ENCODE results near the gene FUBP3. TPM values are rescaled to one million over a fixed set of nuclear protein-coding genes. Genes with fewer than 3 reads are reported as not detected.

Gene FUBP3
- 18.9 TPM for total RNA-seq

- peak; percentile 69 to 85 (median 73) for DNase-seq (ENCODE audit: low read depth in 2 of 3, low spot score in 2 of 3)
These were observed at the start of gene FUBP3 for GRCh38 chr9:130578865-130579737. Gene FUBP3 (plus strand): TSS chr9:130579577. CDS start chr9:130579681, 104 bp downstream.

- no peak for DNase-seq (ENCODE audit: low read depth in 2 of 3, low spot score in 2 of 3)
These were observed 48.4 kb upstream of the FUBP3 start for GRCh38 chr9:130530938-130531337.

- no peak for DNase-seq (ENCODE audit: low read depth in 2 of 3, low spot score in 2 of 3)
These were observed 47.7 kb upstream of the FUBP3 start for GRCh38 chr9:130531670-130532069.

- no peak for DNase-seq (ENCODE audit: low read depth in 2 of 3, low spot score in 2 of 3)
These were observed 46.8 kb upstream of the FUBP3 start for GRCh38 chr9:130532426-130533080.

- peak in 2 of 3 donors; percentile 34 to 54 for DNase-seq (ENCODE audit: low read depth in 2 of 3, low spot score in 2 of 3)
These were observed 43.4 kb upstream of the FUBP3 start for GRCh38 chr9:130535818-130536521.

GRCh38 chr9:130536701-130537107 is 42.7 kb upstream of the FUBP3 start:
- no peak for DNase-seq (ENCODE audit: low read depth in 2 of 3, low spot score in 2 of 3)

GRCh38 chr9:130537346-130538050 is 41.9 kb upstream of the FUBP3 start:
- DNase-seq (ENCODE audit: low read depth in 2 of 3, low spot score in 2 of 3), result peak in 2 of 3 donors; percentile 83 to 88

- DNase-seq (ENCODE audit: low read depth in 2 of 3, low spot score in 2 of 3), result no peak
These were observed 39.8 kb upstream of the FUBP3 start for GRCh38 chr9:130539420-130540223.

- DNase-seq (ENCODE audit: low read depth in 2 of 3, low spot score in 2 of 3), result no peak
These were observed 37.8 kb upstream of the FUBP3 start for GRCh38 chr9:130541533-130541932.

GRCh38 chr9:130542038-130542437 is 37.3 kb upstream of the FUBP3 start:
- DNase-seq (ENCODE audit: low read depth in 2 of 3, low spot score in 2 of 3), result no peak

- DNase-seq (ENCODE audit: low read depth in 2 of 3, low spot score in 2 of 3), result no peak
These were observed 36.7 kb upstream of the FUBP3 start for GRCh38 chr9:130542457-130543228.

- no peak for DNase-seq (ENCODE audit: low read depth in 2 of 3, low spot score in 2 of 3)
These were observed 36.0 kb upstream of the FUBP3 start for GRCh38 chr9:130543368-130543767.

- no peak for DNase-seq (ENCODE audit: low read depth in 2 of 3, low spot score in 2 of 3)
These were observed 35.5 kb upstream of the FUBP3 start for GRCh38 chr9:130543859-130544258.

- no peak for DNase-seq (ENCODE audit: low read depth in 2 of 3, low spot score in 2 of 3)
These were observed 35.0 kb upstream of the FUBP3 start for GRCh38 chr9:130544364-130544763.

- DNase-seq (ENCODE audit: low read depth in 2 of 3, low spot score in 2 of 3), result no peak
These were observed 31.3 kb upstream of the FUBP3 start for GRCh38 chr9:130548103-130548502.

- no peak for DNase-seq (ENCODE audit: low read depth in 2 of 3, low spot score in 2 of 3)
These were observed 30.2 kb upstream of the FUBP3 start for GRCh38 chr9:130549093-130549735.

- no peak for DNase-seq (ENCODE audit: low read depth in 2 of 3, low spot score in 2 of 3)
These were observed 24.8 kb upstream of the FUBP3 start for GRCh38 chr9:130554606-130555005.

GRCh38 chr9:130555061-130555460 is 24.3 kb upstream of the FUBP3 start:
- no peak for DNase-seq (ENCODE audit: low read depth in 2 of 3, low spot score in 2 of 3)

GRCh38 chr9:130555968-130556367 is 23.4 kb upstream of the FUBP3 start:
- DNase-seq (ENCODE audit: low read depth in 2 of 3, low spot score in 2 of 3), result no peak

Data from hematopoietic multipotent progenitor cell (in vitro differentiated cells).